SIG-M5 treated with dmso at 0.1 percent for 504 hours (cell line): ENCODE results near the gene ALCAM.

Experiments
- DNase-seq: peaks from one replicate; lab custom pipeline; 2025; ENCODE audit not compliant: unreplicated experiment; lab: John Stamatoyannopoulos, UW

ALCAM gene

DNA sequence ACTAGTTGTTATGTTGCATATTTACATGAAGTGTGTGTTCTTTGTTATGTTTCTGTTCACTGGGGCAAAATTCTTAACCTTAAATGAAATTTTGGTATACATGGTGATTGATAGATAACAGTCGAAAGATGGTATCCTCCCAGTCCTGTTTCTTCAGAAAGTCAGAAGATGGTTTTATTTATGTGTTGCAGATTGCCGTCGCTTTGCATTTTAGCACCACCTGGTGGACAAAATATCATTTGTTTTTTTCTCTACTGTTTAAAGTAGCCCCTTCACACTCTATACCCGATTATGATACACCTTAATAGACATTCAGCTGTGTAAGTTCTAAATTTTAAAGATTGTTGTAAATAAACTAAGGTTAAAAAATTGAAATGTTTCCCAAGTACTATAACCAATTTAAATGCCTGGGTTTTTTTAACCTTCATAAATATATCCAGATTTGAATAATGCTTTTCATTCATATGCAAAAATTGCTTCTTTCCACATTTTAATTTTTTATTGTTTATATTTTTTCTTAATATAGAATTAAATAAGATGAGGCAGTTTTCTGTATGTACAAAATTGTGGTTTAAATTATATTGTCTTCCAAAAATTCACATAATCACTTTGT, 152.2 kb downstream of the ALCAM start:
- peak; percentile 64 for DNase-seq

DNA sequence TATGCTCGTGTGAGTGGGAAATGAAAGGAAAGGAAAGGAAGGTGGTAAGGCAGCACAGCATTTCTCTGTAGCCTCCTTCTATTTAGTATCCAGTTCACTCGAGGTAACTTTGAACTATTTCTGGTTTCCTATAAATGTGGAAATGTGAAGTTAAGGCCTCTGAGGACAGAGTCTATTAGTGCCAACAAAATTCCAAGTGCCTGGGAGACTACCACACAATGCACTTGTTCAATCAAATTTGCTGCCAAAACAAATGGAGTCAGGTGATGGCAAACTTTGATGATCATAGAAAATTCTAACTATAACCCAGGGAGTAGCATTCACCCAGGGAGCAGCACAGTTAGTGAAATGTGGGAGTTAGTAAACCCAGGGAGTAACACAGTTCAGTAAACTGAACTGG, 155.1 kb downstream of the ALCAM start:
- no peak for DNase-seq

DNA sequence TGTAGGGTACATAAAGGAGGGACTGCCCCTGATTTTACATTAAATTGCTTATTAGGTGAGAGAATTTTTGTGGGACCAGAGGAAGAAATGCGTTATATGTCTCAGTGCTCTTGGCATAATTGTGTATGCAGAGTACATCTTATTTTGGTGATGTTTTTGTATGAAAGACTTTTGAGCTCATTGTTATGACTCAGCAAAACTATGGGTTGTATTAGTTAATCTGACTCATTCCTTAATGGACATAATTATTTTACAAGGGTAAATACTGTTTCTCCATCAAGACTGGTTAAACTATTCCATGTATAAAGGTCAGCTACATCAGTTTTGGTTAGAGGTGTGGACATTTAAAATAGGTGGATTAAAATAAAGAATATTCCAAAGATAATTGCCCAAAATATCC, 156.8 kb downstream of the ALCAM start:
- DNase-seq: no peak

DNA sequence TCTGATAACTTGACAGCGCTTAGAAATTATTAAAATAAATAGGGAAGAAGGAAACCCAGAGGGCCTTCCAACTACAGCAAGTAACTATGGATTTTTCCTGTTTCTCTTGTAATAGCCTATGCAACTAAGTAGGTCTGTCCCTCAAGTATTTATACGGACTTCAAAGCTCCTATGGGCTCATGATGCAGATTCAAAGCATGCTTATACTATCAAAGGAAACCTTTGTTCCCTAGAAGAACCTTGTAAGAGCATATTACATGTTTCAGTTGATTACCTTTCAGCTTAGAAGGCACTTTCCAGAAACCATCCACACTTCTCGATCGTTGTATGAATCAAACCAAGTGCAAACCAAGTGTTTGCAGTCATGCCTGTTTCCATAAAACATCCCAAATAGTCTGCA, 158.8 kb downstream of the ALCAM start:
- DNase-seq: no peak

DNA sequence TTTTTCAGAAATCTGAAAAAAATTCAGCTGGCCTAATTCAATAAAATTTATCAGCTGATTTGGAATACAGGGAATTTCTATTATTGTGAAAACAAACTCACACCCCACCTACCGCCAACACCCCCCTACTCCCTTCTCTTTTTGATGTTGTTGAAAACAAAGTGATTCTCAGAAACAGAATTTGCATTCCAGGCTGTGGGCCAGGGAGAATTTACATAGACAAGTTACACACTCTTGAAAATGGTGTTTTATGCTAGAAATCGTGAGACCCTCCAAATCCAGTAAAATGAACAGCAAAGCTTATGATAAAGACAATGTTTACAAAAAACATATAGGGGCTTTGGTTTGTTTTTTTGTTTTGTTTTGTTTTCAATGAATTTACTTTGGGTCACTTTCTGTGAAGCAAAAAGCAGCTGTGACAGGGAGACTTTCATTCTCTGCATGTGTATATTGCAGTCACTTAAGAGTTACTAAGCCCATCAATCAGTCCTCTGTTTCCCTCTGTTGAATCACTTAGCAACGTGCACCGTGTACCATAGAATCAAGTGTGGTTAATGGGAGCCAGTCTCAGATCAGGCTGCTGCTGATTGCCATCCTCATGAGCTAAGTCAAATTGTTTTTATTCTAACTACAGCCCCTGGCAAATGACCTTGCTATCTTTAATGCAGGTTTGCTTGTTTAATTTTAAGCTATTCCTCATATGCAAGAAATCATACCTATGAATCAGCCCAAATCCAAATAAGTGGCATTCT, 159.8 kb downstream of the ALCAM start:
- no peak for DNase-seq

DNA sequence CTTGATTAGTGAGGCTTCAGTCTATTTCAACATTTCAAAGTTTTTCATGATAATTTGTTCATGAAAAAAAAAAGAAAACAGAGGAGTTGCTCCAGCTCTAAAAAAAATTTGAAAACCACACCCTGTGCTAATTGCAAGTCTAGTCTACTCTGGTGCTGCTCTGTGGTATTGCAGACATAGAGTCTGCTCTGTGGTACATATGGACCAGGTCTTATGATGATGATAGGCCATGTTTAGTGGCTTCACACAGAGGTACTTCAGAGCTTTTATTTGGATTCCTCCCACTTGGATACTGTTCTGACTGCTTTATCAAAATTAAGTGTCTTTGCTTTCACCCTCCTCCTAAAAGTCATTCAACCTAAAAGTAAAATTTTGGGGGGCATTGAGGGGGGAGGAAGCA, 160.8 kb downstream of the ALCAM start:
- DNase-seq: no peak

DNA sequence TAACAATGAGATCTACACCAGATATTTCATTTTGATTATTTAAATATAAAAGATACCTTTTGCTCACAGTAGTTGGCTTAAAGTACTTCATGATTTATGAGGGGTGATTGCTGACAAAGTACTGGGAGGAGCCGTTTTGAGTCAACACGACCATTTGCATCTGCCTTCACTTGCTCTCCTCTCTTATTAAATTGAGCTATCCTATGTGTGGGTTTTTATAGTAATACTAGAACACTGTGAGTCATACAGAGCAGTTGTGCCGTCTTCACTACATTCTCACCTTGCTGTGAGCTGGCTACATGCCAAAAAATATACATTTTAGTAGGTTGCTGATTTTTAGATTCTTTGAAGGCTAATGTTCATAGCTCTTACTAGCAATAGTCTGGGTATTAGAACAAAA, 161.2 kb downstream of the ALCAM start:
- no peak for DNase-seq

DNA sequence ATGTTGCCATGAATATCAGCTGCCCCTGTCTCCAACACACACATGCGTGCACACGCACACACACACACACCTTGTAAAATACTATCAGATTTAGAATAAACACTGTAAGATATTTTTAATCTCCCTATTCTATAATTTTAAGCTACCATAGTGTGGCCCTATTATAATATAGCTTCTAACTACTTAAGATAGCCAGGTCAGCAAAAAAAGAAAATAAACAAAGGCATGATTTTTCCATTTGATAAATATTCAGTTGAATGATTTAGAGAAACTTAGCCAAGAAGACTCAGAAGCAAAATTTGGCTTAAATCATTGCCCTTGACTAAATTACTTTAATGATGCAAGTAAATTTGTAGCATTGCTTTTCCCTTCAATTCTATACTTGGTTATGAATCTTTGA, 162.2 kb downstream of the ALCAM start:
- no peak for DNase-seq

DNA sequence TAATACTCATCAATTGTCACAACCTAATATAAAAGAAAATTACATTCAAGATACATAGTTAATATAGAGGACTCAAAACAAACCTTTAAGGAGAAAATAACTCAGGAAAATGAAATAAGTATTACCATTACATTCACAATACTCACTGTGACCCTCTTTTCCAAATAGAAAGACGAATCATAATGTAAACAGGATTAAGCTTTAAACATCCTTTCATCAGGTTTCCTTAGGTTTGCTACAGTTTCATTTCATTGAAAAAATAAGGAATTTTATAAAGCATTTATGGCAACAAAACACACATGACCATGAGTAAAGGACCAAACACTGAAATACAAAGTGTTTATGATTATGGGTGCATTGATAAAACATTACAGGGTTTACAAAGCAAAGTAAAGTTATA, 162.7 kb downstream of the ALCAM start:
- DNase-seq: no peak

DNA sequence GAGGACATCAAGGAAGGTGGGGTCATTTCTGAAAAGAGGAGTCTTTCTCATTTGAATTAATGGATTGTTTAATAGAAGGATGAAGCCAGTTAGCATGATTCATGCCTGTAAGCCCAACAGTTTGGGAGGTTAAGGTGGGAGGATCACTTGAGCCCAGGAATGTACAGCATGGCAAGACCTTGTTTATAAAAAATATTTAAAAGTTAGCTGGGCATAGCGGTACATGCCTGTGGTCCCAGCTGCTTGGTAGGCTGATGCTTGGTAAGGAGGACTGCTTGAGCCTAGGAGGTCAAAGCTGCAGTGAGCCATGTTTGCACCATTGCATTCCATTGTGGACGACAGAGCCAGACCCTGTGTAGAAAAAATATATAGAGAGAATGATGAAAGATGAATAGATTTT, 165.5 kb downstream of the ALCAM start:
- no peak for DNase-seq

DNA sequence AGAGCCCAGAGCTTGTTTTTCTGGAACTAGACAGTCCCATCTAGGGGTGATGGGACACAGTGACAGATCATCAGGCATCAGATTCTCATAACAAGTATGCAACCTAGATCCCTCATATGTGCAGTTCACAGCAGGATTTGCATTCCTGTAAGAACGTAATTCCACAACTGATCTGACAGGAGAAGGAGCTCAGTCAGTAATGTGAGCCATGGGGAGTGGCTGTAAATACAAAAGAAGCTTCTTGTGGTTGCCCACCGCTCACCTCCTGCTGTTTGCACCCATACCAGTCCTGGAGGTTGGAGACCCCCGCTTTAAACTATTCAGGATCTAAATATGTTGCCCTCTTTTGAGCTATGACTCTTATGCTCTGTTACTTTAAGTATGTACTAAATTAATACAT, 167.3 kb downstream of the ALCAM start:
- DNase-seq: no peak

DNA sequence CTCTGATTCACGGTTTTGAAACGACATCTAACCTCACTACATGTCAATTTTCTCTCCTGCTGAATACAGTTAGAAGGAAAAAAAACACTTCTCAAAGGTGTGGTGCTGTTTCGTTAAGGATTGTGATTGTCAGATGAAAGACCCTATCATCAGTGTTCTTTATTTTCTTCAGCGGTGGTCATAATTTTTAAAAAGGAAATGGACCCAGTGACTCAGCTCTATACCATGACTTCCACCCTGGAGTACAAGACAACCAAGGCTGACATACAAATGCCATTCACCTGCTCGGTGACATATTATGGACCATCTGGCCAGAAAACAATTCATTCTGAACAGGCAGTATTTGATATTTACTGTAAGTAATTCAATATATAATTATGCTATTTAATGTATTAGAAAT, 167.8 kb downstream of the ALCAM start:
- no peak for DNase-seq

DNA sequence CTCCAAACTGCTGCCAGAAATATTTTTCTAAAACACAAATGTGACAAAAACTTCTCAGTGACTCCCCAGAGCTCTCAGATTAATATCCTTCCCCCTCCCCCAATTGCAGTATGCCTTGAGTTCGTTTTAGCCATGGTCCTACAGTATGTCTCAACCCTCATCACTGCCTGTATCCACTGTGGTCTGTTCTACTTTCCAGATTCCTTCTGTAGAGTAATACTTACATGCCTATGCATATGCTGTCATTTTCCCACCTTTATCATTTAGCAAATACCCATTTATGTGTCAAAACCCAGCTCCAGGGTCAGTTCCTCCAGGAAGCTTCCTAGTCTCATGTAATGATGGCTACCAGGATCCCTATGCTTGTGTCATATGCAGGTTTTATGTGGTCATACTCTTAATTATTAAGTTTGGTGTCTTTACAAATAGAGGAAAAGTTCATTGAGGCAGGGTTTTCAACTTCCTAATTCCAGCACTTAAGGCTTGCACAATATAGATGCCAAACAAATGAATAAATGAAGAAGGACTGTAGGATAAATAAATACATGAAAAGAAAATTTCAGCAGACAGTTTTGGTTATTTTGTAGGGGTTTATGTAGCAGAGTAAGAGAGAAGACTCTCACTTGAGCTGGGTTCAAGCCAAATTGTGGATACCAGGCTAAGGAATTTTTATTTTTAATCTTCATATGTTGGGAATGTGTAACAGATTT, 170.8 kb downstream of the ALCAM start:
- no peak for DNase-seq

DNA sequence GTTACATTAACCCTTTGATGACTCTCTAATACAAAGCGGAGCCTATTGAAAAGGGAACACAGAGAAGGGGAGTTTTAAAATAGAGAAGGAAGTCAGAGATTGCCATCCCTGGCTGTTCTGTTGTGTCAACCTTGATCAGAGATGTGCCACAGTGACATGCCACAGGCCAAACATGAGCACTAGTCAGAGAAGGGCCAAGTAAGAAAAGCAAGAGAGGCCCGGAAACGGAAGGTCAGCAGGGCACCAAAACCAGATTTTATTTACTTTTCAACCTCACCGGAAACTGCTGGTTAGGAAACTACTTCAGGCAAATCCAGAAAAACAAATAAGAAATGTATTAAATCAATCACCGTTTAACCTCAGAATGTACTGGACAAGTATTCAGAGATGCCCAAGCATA, 171.8 kb downstream of the ALCAM start:
- DNase-seq: no peak

DNA sequence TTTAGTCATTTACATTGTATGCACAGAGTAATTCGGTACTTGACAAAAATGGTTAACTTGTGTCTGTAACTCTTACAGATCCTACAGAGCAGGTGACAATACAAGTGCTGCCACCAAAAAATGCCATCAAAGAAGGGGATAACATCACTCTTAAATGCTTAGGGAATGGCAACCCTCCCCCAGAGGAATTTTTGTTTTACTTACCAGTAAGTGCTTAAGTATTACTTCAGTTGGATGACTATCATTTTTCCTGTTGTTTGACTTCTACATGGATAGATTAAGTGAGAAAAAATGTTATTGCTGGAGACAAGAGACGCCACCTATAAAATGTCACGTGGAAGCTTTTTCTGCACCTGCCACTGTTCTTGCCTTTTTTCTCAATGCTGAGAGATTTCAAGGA, 173.2 kb downstream of the ALCAM start:
- DNase-seq: no peak

DNA sequence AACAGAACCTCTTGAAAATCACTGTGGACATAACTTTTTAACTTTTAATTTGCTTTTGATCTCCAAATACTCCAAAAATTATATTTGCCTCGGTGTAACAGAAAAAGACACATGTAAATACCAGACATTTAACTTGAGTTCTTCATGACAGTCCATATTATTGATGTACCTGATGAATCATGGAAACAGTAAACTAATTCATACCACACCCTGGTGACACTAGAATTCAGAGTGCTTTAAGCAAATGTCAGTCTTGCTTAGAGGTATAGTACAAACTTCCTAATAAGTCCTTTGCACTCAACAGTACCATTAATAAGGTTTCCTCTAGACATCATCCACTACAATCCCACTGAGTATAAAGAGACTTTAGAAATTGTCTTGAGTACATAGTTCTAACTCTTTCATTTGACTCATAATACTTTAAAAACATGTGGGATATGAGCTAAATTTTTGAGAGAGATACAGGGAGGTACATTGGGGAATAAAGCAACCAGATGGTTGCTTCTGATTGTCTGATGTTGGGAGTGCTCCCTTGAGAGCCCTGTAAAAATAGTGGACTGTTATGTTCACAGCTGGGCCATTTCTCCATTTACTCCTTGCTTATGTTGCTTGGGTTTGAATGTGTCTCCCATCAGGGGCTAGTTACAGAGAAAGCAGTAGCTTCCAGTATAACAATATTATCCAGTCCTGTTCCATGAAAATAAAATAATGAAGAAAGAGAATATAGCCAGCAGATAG, 175.7 kb downstream of the ALCAM start:
- no peak for DNase-seq

DNA sequence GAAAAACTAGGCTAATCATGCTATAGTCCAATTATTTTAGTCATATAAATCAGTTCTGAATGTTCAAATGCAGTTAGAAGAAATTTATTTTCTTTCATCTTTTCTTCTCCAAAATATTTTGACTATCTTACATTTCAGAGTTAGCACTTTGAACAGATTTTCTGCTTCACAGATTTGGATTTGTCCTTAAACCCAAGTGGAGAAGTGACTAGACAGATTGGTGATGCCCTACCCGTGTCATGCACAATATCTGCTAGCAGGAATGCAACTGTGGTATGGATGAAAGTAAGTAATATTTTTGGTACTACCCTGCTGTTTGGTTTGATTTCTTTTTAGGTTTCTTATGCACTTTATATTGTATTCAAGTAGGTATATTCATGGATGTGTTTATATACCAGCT, 178.3 kb downstream of the ALCAM start:
- DNase-seq: no peak

DNA sequence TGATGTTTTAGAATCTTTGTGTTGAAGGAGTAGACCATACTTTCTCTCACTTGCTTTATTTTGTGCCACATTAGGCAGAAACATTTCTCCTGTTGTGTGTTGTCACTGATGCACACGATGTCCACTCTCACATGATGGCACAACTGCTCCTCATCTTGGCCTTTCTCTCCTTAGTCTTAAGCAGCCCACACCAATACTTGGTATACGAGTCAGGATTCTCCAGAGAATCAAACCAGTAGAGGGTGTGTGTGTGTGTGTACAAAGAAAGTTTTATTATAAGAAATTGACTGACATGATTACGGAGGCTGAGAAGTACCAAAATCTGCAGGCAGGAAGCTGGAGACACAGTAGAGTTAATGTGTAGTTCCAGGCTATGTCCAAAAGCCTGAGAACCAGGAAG, 187.1 kb downstream of the ALCAM start:
- no peak for DNase-seq

DNA sequence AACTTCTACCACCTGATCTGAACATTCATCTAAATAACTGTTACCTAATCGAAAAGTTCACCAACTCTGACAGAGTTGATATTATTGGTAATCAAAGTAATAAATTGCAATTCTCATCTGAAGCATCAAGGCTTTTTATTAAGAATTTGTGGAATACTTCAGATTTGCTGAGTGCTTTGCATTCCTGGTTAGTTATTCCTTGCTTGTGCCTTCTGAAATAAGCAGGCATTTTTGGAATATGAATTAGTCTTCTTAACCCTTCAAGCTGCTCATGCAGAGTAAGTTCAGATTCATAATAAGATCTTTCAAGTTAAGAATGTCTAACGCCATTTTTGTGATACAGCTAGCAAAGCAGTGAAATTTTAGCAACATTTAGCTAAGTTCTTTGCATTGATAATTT, 188.5 kb downstream of the ALCAM start:
- DNase-seq: no peak

DNA sequence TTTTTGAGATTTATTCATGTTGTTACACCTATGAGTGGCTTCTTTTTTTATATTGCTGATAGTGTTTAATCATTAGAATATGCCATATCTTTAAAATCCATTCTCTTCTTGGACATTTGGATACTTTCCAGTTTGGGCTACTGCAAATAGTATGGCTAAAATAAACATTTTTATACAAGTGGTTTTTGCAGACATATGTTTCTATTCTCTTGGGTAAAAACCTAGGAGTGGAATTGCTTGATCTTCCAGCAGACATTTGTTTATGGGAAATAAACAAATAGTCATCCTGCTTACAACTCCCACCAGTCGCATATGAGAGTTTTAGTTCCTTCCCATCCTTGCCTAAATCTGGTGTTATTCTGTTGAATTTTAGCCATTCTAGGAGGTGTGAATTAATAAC, 193.1 kb downstream of the ALCAM start:
- DNase-seq: no peak

DNA sequence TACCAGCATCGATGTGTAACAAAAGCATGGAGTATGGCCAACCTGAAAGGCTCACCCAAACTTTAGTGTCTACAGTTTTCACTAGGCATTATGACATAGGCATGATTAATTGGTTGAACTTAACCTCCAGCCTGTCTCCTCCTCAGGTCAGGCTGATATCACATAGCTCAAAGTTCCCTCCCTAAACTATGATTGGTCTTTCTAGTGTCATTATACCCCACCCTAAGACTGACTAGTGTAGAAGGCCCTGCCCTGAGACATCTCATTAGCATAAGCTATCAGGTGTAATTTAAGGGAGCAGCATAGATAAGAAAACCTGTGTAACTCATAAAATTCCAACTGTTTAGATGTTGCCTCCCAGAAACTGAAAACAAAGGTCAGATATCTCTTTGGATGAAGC, 195.2 kb downstream of the ALCAM start:
- DNase-seq: no peak
